Adrenal gland (tissue), 5 donors: ENCODE data around the gene HPCA.

Experiments used
- POLR2A ChIP-seq, 2 donors: fragments of 450-650 bp; IDR thresholded peaks; one replicate each; pipeline ENCODE4 v1.6.1; 2017; ENCODE audit warnings: antibody characterized with exemption in 2 of 2, mild to moderate bottlenecking in 2 of 2, moderate library complexity in 1 of 2
- TF ChIP-seq, protein P1 (sequence below), 6 experiments: fragments of 450-650 bp in 4 of 6; fragments of 200-600 bp in 2 of 6; sonication (generic) in 1 of 6; IDR thresholded peaks; 1 replicate in 5 of 6; 2 replicates in 1 of 6; pipeline versions ENCODE4 v1.5.1 to v1.8.0; 2016 to 2021; ENCODE audit warnings: antibody characterized with exemption in 6 of 6, mild to moderate bottlenecking in 2 of 6, moderate library complexity in 1 of 6
- donor health status: DM: no; HTN: no; CAD: no.

DNA sequence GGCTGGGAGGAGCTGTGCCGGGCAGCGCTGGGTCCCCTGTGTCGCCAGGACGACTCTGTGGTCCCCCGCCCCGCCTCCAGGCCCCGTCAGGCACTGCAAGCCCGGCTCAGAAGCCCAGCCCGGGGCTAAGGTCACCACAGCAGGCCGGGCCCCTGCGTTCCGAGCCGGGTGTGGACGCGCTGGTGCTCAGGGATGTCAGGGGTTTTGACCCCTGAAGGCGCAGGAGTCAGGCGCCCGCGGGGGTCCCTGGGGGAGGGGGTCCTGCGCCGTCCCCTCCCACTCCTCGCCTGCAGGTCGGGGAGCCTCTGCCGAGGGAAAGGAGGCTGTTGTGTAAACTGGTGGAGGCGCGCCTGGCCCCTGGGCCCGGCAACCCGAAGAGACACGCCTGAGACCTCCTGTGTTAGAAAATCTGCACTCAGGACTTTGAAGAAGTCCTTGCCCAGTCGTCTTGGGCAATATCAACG, 38.6 kb downstream of the HPCA start:
- TF ChIP-seq, protein P1, sequence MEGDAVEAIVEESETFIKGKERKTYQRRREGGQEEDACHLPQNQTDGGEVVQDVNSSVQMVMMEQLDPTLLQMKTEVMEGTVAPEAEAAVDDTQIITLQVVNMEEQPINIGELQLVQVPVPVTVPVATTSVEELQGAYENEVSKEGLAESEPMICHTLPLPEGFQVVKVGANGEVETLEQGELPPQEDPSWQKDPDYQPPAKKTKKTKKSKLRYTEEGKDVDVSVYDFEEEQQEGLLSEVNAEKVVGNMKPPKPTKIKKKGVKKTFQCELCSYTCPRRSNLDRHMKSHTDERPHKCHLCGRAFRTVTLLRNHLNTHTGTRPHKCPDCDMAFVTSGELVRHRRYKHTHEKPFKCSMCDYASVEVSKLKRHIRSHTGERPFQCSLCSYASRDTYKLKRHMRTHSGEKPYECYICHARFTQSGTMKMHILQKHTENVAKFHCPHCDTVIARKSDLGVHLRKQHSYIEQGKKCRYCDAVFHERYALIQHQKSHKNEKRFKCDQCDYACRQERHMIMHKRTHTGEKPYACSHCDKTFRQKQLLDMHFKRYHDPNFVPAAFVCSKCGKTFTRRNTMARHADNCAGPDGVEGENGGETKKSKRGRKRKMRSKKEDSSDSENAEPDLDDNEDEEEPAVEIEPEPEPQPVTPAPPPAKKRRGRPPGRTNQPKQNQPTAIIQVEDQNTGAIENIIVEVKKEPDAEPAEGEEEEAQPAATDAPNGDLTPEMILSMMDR (IDR thresholded peaks at IDR 0.05), result no peak
- TF ChIP-seq POLR2A (IDR thresholded peaks at IDR 0.05), result no peak
